Urinary bladder (tissue), 4 donors: ENCODE measurements around the gene RGMA. TPM values are rescaled to one million over a fixed set of nuclear protein-coding genes. Genes with fewer than 3 reads are reported as not detected.
"Not testable (repeated sequence)": the region's sequence is repeated elsewhere in the genome, so short reads cannot be mapped to it uniquely, and the experiment has no call there.

Experiments used
- DNase-seq: peaks from one replicate; pipeline ENCODE4 v3.0.0-alpha.2; 2015; ENCODE audit errors: extremely low spot score
- H3K27ac ChIP-seq: one replicate; pipeline ENCODE4 v1.5.1; 2013; ENCODE audit warnings: low read depth, mild to moderate bottlenecking, moderate library complexity
- H3K36me3 ChIP-seq: one replicate; pipeline ENCODE4 v1.6.1; 2013; ENCODE audit warnings: mild to moderate bottlenecking, moderate library complexity; ENCODE audit not compliant: insufficient read depth
- H3K4me1 ChIP-seq: one replicate; pipeline ENCODE4 v1.6.1; 2013; ENCODE audit warnings: mild to moderate bottlenecking, moderate library complexity; ENCODE audit not compliant: insufficient read depth
- H3K4me3 ChIP-seq: one replicate; pipeline ENCODE4 v1.5.1; 2013; ENCODE audit warnings: low read depth, low read length
- WGBS: extraction: QIAGEN DNeasy Blood & Tissue Kit; methylation state at CpG from one replicate; pipeline ENCODE4 v1.1.7; 2013; 5-methylcytosine and 5-hydroxymethylcytosine counted together
- polyA plus RNA-seq: library from polyadenylated mRNA; stranded (reverse); fragments of 200-250 nt; gene quantifications from one replicate; pipeline ENCODE4 v1.2.3, GENCODE V29; 2013
- total RNA-seq: library from RNA; depleted of rRNA; stranded (reverse); fragments of >200 nt; gene quantifications from one replicate; pipeline ENCODE4 v1.2.3, GENCODE V29; 2014
- donor health status: healthy with polysubstance abuse.
- donor health status: healthy.

Gene RGMA
- total and polyA plus RNA-seq, 2 donors, result 3.4 to 13.6 TPM

DNA sequence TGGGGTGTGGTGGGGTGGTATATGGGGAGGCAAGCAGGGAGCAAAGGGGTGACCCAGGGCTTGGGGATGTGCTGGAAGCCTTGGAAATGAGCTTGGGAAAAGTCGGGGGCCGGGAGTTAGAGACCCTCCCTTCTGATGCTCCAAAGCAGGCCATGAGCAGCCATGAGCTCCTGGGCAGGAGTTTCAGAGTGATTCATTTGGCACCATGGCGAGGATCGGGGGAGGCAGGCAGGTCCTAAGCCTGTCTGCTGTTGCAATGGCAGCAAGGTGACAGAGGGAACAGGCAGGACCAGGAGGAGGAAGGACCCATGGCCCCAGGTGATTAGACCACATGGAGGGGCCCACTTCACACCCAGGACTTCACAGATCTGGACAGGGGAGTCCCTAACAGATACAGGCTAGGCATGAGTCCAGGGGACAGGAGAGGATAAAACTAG lies 21.3 kb downstream of the RGMA start:
- WGBS, result 83% methylated on average over 4 of the region's 4 CpGs
- DNase-seq, result no peak
- H3K27ac ChIP-seq, result no peak overlapping the region
- peaks cover 2% of the 10 kb centered on the region for H3K4me1 ChIP-seq
- H3K4me3 ChIP-seq, result no peak overlapping the region
- no peaks in the 10 kb centered on the region for H3K36me3 ChIP-seq

GRCh38 chr15:93066834-93067648 lies 22.0 kb downstream of the RGMA start:
- WGBS, result 75% methylated on average over 7 of the region's 7 CpGs
- no peak for DNase-seq
- no peak overlapping the region for H3K4me3 ChIP-seq
- no peaks in the 10 kb centered on the region for H3K36me3 ChIP-seq
- no peak overlapping the region for H3K27ac ChIP-seq
- peaks cover 2% of the 10 kb centered on the region for H3K4me1 ChIP-seq

GRCh38 chr15:93066224-93066681 lies 22.8 kb downstream of the RGMA start:
- H3K4me1 ChIP-seq, result no peaks in the 10 kb centered on the region
- no peak for DNase-seq
- no peak overlapping the region for H3K27ac ChIP-seq
- H3K36me3 ChIP-seq, result no peaks in the 10 kb centered on the region
- no peak overlapping the region for H3K4me3 ChIP-seq
- 95% methylated on average over 38 of the region's 38 CpGs for WGBS

- no peaks in the 10 kb centered on the region for H3K4me1 ChIP-seq
- no peaks in the 10 kb centered on the region for H3K36me3 ChIP-seq
- WGBS, result 94% methylated on average over 23 of the region's 23 CpGs
- no peak overlapping the region for H3K27ac ChIP-seq
- H3K4me3 ChIP-seq, result no peak overlapping the region
- DNase-seq, result no peak
Observed at GRCh38 chr15:93065641-93066045, 23.4 kb downstream of the RGMA start.

DNA sequence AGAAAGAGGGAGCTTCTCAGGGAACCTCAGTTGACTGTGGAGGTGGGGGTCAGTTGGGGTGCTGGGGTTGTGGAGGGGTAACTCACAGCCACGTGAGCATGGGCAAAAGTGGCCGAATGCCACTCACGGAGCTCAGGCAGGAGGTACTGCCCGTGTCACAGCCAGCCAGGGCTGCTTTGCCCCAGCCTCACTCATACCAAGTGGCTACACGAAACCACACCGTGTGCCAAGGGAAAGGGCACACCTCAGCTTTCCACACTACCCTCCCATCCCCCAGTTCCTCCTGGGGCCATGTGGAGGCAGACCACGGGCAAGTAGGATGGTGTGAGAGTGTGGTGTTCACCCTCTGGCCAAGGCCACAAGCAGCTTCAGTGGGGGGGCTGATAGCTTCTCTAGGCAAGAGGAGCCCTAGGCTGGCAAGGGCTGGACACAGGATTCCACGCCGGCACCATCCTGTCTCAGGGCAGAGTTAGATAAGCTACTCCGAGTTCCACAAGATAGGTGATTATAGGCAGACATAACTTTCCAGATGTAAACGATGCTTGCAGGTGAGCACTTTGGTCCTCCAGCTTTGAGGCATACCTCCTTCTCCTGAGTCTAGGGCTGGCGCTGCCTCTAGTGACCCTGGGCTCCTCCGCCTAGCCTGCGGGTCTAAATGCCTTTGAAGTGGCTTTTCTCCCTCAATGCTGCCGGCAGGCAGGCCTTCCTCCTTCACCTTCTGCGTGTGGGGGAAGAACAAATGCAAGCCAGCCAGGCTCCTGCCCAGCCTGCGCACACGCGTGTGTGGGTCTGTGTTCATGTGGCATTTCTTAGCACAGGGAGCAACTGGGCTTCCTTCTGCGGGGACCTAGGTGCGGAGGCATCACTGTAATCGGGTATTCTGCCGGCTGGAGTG lies 25.0 kb downstream of the RGMA start:
- Histone ChIP-seq H3K27ac (no peak overlapping the region), H3K4me3 (no peak overlapping the region), H3K36me3 (no peaks in the 10 kb centered on the region), H3K4me1 (no peaks in the 10 kb centered on the region)
- 86% methylated on average over 23 of the region's 23 CpGs for WGBS
- no peak for DNase-seq

- H3K4me1 ChIP-seq, result no peaks in the 10 kb centered on the region
- H3K4me3 ChIP-seq, result no peak overlapping the region
- WGBS, result 70% methylated on average over 8 of the region's 8 CpGs
- no peak overlapping the region for H3K27ac ChIP-seq
- H3K36me3 ChIP-seq, result no peaks in the 10 kb centered on the region
- no peak for DNase-seq
Observed at GRCh38 chr15:93063262-93063671, 25.7 kb downstream of the RGMA start.

DNA sequence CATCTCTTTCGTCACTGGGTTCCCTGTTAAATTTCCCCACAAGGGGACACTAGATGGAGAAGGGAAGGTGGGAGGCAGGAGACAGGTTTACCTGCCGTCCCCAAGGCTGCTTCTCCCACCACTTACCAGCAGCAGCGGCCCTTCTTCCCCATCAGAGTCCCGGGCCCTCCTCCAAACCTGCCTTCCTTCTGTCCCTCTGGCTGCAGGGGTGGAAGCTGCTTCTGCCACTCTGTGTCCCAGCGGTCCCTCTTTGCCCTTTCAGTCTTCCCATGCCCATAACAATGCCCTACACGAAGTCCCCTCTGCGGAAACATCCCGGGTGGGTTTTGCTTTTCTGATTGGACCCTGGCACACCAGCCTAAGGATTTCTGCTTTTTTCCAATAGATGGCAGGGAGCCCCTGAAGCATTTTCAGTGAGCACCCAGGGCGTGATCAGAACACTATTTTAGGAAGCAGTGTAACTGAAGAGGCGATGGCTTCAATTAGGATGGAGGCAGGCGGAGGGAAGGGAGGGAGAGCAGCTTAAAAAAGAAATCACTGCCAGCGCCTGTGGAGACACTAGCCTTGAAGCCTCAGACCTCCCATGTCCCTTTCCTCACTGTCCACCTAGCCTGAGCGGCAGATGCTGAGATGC lies 26.3 kb downstream of the RGMA start:
- H3K4me3 ChIP-seq, H3K27ac ChIP-seq: not testable (repeated sequence)
- WGBS, result 71% methylated on average over 11 of the region's 13 CpGs

DNA sequence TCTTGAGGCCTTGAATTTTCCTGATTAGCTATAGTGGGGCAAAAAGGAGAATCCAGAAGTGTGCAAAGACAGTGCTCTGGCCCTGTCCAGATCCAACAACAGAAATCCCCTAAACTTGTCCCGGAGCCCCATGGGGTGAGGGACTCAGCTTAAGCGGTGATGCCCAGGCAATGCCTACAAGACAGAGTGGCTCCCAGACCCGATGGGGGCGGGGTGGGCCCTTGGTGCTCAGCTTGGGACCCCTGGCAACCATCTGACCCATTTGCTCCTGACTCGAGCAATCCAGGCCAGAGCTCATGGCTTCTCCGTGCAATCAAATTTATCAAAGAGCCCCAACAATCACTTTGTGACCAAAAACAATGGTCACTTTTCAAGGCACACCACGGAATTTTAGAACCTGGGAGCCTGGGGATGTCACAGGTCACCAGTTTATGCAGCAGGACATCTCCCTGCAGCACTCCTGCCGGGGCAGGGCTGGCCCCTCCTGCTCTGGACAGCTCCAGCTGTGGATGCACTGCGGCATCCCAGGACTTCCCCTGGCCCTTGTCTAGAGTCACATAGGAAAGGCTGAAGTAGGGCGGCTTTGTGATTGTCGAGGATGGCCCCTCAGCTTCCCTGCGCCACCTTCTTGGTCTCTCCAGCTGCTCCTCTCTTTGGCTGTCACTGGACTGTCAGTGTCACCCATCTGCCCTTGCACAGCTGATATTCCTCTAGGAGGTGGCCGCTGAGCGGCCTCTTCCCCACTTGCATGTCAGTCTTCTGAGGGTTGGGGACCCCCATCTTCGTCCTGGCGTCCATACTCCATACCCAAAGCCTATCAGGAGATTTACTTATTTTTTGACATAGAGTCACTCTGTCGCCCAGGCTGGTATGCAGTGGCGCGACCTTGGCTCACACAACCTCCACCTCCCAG lies 28.4 kb downstream of the RGMA start:
- no peaks in the 10 kb centered on the region for H3K4me1 ChIP-seq
- no peaks in the 10 kb centered on the region for H3K36me3 ChIP-seq
- no peak overlapping the region for H3K27ac ChIP-seq
- DNase-seq, result no peak
- 90% methylated on average over 19 of the region's 19 CpGs for WGBS
- H3K4me3 ChIP-seq, result no peak overlapping the region

More for the DNA sequence above, 26.3 kb downstream of the RGMA start:
- not testable (repeated sequence) for H3K36me3 ChIP-seq, H3K4me1 ChIP-seq, DNase-seq

- DNase-seq, result no peak
- Histone ChIP-seq H3K27ac (no peak overlapping the region), H3K4me3 (no peak overlapping the region), H3K36me3 (no peaks in the 10 kb centered on the region), H3K4me1 (no peaks in the 10 kb centered on the region)
- WGBS, result 78% methylated on average over 8 of the region's 8 CpGs
Observed at GRCh38 chr15:93059442-93059841, 29.6 kb downstream of the RGMA start.

- Histone ChIP-seq H3K4me3 (no peak overlapping the region), H3K4me1 (no peaks in the 10 kb centered on the region), H3K36me3 (no peaks in the 10 kb centered on the region)
Observed at GRCh38 chr15:93058904-93059427, 30.0 kb downstream of the RGMA start.

GRCh38 chr15:93058128-93058527 lies 30.9 kb downstream of the RGMA start:
- DNase-seq, result no peak
- Histone ChIP-seq H3K27ac (no peak overlapping the region), H3K36me3 (no peaks in the 10 kb centered on the region), H3K4me1 (no peaks in the 10 kb centered on the region), H3K4me3 (no peak overlapping the region)
- WGBS, result 81% methylated on average over 8 of the region's 8 CpGs

More at GRCh38 chr15:93058904-93059427, 30.0 kb downstream of the RGMA start:
- WGBS, result 82% methylated on average over 18 of the region's 18 CpGs
- H3K27ac ChIP-seq, result no peak overlapping the region
- DNase-seq, result no peak

GRCh38 chr15:93057618-93058017 lies 31.4 kb downstream of the RGMA start:
- H3K27ac ChIP-seq, result no peak overlapping the region
- 88% methylated on average over 8 of the region's 8 CpGs for WGBS
- no peak overlapping the region for H3K4me3 ChIP-seq
- no peak for DNase-seq
- H3K36me3 ChIP-seq, result no peaks in the 10 kb centered on the region
- H3K4me1 ChIP-seq, result no peaks in the 10 kb centered on the region
